GM19193 (cell line): Measurements from ENCODE around the gene DYNLT5.

Experiments
- POLR2A ChIP-seq: IDR thresholded peaks from 4 replicates; pipeline ENCODE4 v1.6.1; 2011; ENCODE audit not compliant: insufficient read depth, insufficient read length; ENCODE audit errors: extremely low read depth

DYNLT5 gene

DNA sequence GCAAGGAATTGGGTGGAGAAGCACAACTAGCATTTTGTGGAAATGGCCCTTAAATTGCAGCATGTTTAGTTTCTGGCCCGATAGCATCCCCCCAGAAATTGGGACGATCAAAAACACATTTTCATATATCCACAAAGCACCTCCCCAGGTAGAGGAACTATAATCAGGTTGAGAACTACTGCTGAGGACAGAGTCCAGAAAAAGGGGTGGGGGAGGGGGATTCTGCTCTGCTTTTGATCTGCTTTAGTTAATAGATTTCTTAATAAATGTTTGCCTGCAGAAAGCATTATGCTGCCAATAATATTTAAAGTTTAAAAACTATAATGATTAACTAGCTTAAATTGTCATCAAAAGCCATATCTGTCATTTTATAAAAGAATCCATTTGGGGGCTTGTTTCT lies 14.4 kb upstream of the DYNLT5 start:
- TF ChIP-seq POLR2A = no peak

- no peak for TF ChIP-seq POLR2A
Measured at GRCh38 chr1:66739401-66740157, 12.7 kb upstream of the DYNLT5 start.

GRCh38 chr1:66745451-66745850 lies 6.8 kb upstream of the DYNLT5 start:
- no peak for TF ChIP-seq POLR2A

- no peak for TF ChIP-seq POLR2A
Measured at GRCh38 chr1:66747501-66747900, 4.8 kb upstream of the DYNLT5 start.

DNA sequence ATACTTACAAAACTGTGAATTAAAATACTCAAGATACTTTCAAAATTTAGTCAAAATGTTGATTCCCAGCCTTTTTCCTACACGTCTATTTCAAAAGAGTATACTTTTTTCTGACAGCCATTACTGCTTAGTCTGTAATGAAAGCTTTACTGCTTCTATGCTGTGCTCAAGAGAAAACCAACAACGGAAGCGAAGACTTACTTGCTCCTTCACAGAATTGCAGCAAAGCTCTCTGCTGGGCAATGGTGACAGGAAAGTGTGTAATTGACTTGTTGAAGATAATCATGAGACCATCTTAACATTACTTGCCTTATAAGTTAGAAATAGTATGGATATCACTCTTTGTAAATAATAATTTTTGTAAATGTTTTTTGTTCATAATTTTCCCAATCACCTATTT lies 1.7 kb upstream of the DYNLT5 start:
- no peak for TF ChIP-seq POLR2A

GRCh38 chr1:66751160-66751559 lies 1.1 kb upstream of the DYNLT5 start:
- no peak for TF ChIP-seq POLR2A

DNA sequence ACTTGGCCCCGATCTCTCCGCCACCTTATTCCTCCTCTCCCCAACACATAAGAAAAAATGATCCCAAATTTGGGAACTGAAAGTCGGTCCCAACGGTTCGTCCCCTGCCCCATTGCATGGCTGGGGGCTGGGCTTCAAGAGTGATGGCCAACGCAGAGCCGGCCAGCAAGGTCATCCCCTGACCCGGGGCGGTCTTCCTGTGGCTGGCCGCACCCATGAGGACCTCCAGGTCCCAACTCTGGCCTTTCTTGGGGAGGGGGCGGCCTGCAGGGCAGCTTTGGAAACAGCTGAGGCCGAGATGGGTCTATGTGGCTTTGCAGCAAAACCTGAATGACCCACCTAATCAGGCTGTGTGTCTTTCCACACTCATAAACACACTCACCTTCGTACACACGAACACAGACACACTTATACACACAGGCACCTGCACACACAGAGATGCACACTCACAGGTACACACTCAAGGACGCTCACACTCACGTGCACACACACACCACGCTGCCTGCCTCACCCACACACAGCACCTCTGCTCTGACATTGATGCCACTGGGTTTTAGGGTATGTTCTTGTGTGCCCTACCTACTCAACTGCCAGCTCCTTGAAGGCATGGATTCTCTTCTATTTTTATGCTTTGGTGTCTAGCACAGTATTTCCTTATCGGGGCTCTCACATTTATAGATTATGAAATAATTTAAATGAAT lies 562 bp downstream of the DYNLT5 start:
- no peak for TF ChIP-seq POLR2A

GRCh38 chr1:66757722-66758240 lies 5.5 kb downstream of the DYNLT5 start:
- no peak for TF ChIP-seq POLR2A

DNA sequence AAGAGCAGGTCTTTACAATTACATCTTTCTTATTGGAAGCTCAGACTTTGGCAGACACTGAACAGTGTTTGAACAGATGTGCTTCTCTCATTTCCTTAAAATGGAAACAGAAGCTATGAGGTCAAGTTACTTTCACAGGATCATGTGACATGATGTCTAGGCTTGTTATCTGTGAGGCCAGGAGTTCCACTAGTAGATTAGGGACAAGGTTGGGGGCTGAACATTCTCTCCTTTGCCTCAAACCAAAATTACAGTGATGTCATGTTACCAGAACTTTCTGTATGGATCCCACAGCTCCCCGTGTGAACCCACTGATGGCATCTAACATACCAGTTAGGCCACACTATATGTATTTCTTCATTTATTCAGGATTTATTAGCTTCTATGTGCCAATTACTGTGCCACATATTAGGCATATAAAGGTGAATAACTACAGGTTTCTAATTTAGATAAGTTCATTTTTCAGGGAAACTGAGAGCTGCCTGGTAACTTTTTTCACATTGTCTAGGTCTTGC lies 6.0 kb downstream of the DYNLT5 start:
- TF ChIP-seq POLR2A = no peak

GRCh38 chr1:66760506-66760905 lies 8.2 kb downstream of the DYNLT5 start:
- TF ChIP-seq POLR2A = no peak

- TF ChIP-seq POLR2A = no peak
Measured at GRCh38 chr1:66761221-66761620, 9.0 kb downstream of the DYNLT5 start.

DNA sequence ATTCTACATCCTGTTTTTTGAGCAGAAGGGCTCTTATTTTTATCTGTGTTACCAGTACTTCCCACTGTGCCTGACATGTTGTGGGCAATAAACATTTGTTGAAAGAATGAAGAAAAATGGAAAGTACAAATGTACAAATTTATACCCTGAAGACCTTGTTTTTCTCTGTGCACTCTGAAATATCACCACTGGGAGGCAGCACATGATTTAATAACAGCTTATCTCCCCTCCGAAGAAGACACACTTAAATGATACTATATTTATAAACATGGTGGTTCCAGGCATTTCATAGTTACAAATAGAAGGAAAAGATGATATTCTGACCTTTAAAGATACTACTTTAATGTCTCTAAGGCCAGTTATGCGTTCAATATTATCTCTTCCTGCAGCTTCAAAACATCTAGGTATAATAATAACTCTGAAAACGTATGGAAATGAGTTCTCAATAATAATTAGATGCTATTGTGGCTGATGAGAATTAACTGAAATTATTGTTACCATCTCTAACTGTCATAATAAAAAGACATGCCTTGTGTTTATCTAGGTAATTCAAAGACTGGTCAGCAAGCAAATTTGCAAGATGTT lies 12.8 kb downstream of the DYNLT5 start:
- TF ChIP-seq POLR2A = no peak

- no peak for TF ChIP-seq POLR2A
Measured at GRCh38 chr1:66767626-66768025, 15.4 kb downstream of the DYNLT5 start.

DNA sequence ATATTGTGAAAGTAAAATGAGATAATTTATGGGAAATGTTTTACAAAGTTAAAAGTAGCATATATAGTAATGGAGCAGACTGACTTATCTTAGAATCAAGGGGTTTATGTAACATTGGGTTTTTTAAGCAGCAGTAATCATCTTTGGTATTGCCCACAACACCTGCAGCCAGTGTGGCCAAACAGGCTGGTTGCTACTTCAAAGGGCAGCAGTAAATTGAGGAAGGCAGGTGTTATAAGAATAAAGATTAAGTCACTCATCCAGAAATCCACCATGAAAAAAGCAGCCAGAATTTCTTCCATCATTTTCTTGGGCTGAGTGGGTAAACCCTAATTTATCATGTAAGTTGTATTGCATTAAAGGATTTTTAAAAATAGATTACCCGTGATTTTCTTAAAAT lies 16.7 kb downstream of the DYNLT5 start:
- no peak for TF ChIP-seq POLR2A

DNA sequence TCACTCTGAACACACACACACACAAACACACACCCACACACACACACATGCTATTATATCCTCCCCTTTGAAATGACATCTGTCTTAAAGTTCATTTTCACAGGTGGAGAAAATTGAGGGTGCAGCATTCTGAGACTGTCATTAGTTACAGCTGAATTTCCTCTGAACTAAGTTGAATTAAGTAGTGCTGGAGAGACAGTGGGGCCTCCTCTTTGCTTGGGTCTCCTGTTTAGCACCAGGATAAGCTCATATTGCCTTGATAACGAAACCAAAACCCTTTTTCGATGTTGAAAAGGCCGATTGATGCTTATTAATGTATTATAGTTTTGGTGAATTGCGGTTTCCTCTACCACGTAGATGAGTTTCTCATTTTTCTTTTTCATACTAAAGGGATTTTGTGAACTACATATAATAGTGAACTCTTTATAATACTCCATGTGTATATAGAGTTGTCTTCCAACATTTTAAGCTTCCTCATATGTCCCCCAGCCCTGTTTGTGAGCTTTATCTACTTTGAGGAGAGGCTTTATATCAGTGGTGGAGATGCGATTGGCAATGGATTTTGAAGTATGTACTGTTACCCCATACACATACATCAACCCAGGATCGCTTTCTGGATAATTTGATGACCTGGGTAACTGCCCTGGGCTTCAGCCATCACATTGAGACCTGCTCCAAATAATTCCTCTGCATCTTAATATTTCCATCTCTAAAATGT lies 17.4 kb downstream of the DYNLT5 start:
- no peak for TF ChIP-seq POLR2A

GRCh38 chr1:66770240-66770639 lies 18.0 kb downstream of the DYNLT5 start:
- TF ChIP-seq POLR2A = no peak

- TF ChIP-seq POLR2A = no peak
Measured at GRCh38 chr1:66770694-66771093, 18.4 kb downstream of the DYNLT5 start.
